ENCODE results near the gene SMARCAD1. TPM values are rescaled to one million over a fixed set of nuclear protein-coding genes. Genes with fewer than 3 reads are reported as not detected.

SMARCAD1 gene
- total RNA-seq, 1 donor from 2014 or later: 43.0 TPM

DNA sequence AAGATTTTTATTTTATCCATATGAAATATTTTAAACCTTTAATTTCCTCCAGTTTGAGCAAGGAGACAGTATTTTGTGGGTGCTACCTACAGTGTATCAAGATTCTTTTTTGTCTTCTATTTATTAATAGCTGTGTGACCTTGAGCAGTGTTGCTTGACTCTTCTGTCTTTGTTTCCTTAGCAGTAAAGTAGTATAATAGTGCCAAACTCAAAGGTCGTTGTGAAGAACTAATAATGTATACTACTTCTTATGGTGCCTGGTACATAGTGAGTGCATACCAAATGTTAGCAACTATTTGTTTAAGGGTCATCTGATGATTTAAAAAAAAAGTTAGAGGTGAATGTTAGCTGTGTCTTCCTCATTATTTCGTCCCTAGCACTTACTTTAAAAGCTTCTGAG lies 30.5 kb downstream of the SMARCAD1 start:
- TF ChIP-seq, protein P1, sequence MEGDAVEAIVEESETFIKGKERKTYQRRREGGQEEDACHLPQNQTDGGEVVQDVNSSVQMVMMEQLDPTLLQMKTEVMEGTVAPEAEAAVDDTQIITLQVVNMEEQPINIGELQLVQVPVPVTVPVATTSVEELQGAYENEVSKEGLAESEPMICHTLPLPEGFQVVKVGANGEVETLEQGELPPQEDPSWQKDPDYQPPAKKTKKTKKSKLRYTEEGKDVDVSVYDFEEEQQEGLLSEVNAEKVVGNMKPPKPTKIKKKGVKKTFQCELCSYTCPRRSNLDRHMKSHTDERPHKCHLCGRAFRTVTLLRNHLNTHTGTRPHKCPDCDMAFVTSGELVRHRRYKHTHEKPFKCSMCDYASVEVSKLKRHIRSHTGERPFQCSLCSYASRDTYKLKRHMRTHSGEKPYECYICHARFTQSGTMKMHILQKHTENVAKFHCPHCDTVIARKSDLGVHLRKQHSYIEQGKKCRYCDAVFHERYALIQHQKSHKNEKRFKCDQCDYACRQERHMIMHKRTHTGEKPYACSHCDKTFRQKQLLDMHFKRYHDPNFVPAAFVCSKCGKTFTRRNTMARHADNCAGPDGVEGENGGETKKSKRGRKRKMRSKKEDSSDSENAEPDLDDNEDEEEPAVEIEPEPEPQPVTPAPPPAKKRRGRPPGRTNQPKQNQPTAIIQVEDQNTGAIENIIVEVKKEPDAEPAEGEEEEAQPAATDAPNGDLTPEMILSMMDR (IDR thresholded peaks at IDR 0.05; ENCODE audit: unreplicated experiment): no peak
- H3K27me3 Mint-ChIP-seq (ENCODE audit: unreplicated experiment): no peaks in the 10 kb centered on the region
- no peaks in the 10 kb centered on the region for H3K9me3 Mint-ChIP-seq (ENCODE audit: unreplicated experiment)
- no peak overlapping the region for H3K27ac Mint-ChIP-seq (ENCODE audit: unreplicated experiment)
- peaks cover 11% of the 10 kb centered on the region for H3K36me3 Mint-ChIP-seq (ENCODE audit: low read depth, unreplicated experiment)
- no peak overlapping the region for H3K4me3 Mint-ChIP-seq (ENCODE audit: unreplicated experiment)
- DNase-seq (ENCODE audit: low spot score): no peak
- H3K4me1 Mint-ChIP-seq (ENCODE audit: unreplicated experiment): peaks cover 4% of the 10 kb centered on the region

GRCh38 chr4:94240384-94240783 lies 32.7 kb downstream of the SMARCAD1 start:
- no peak overlapping the region for H3K27ac Mint-ChIP-seq (ENCODE audit: unreplicated experiment)
- H3K4me1 Mint-ChIP-seq (ENCODE audit: unreplicated experiment): no peaks in the 10 kb centered on the region
- peaks cover 21% of the 10 kb centered on the region for H3K36me3 Mint-ChIP-seq (ENCODE audit: low read depth, unreplicated experiment)
- no peaks in the 10 kb centered on the region for H3K27me3 Mint-ChIP-seq (ENCODE audit: unreplicated experiment)
- H3K9me3 Mint-ChIP-seq (ENCODE audit: unreplicated experiment): no peaks in the 10 kb centered on the region
- H3K4me3 Mint-ChIP-seq (ENCODE audit: unreplicated experiment): no peak overlapping the region
- no peak for DNase-seq (ENCODE audit: low spot score)
- TF ChIP-seq, protein P1 (IDR thresholded peaks at IDR 0.05; ENCODE audit: unreplicated experiment): no peak

DNA sequence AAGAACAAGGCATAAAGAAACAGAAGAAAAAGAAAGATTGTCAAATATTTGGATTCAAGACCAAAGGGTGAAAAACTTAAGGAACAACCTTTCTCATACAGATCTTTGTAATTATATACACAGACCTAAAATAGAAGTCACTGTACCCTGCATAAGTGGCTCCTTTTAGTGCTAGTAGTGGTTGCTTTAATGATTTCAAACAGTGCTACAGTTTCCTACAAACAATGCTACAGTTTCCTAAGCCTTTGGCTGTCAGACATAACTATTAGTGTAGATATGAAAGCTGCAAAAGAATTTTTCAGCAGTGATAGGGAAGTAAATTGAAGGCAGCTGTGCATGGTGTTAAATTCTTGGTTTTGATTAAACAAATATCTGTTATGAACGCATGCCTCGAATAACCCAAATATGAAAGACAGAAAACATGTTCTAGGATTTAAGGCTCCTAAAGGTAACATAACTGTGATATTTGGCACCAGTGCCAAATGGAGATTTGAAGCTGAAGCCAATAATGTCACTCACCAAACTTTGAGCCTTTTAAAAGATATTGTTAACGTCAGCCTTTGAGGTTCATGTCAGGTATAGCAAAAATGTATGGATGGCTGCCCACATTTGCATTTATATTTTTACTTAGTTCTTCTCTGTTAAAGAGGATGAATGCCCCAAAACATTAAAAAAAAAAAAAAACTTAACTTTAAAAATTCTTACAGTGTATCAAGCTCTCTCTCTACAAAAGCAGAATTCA lies 36.6 kb downstream of the SMARCAD1 start:
- TF ChIP-seq, protein P1 (IDR thresholded peaks at IDR 0.05; ENCODE audit: unreplicated experiment): no peak
- peaks cover 27% of the 10 kb centered on the region for H3K36me3 Mint-ChIP-seq (ENCODE audit: low read depth, unreplicated experiment)

DNA sequence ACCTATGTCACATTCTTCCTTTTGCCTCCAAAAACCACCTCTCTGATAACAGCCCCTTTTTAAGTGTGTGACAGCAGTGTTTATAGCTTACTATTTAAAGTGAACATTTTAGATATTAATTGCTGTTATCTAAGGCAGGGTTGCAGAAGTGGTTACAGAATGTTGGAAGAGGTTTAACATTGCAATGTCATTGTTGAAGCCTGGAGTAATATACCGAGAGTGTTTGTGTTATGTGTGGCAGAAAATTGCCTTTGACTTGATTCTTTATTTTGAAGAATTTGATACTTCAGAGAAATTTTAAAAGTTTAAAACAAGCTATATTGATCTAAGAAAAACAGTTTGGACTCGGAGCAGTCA lies 37.1 kb downstream of the SMARCAD1 start:
- DNase-seq (ENCODE audit: low spot score): no peak
- H3K4me1 Mint-ChIP-seq (ENCODE audit: unreplicated experiment): no peaks in the 10 kb centered on the region
- no peaks in the 10 kb centered on the region for H3K9me3 Mint-ChIP-seq (ENCODE audit: unreplicated experiment)
- H3K27ac Mint-ChIP-seq (ENCODE audit: unreplicated experiment): no peak overlapping the region
- TF ChIP-seq, protein P1 (IDR thresholded peaks at IDR 0.05; ENCODE audit: unreplicated experiment): no peak
- peaks cover 27% of the 10 kb centered on the region for H3K36me3 Mint-ChIP-seq (ENCODE audit: low read depth, unreplicated experiment)
- H3K27me3 Mint-ChIP-seq (ENCODE audit: unreplicated experiment): no peaks in the 10 kb centered on the region
- no peak overlapping the region for H3K4me3 Mint-ChIP-seq (ENCODE audit: unreplicated experiment)

More for the DNA sequence above, 36.6 kb downstream of the SMARCAD1 start:
- Mint-ChIP-seq H3K9me3 (ENCODE audit: unreplicated experiment) (no peaks in the 10 kb centered on the region), H3K4me1 (ENCODE audit: unreplicated experiment) (no peaks in the 10 kb centered on the region), H3K4me3 (ENCODE audit: unreplicated experiment) (no peak overlapping the region), H3K27ac (ENCODE audit: unreplicated experiment) (no peak overlapping the region), H3K27me3 (ENCODE audit: unreplicated experiment) (no peaks in the 10 kb centered on the region)
- DNase-seq (ENCODE audit: low spot score): no peak

DNA sequence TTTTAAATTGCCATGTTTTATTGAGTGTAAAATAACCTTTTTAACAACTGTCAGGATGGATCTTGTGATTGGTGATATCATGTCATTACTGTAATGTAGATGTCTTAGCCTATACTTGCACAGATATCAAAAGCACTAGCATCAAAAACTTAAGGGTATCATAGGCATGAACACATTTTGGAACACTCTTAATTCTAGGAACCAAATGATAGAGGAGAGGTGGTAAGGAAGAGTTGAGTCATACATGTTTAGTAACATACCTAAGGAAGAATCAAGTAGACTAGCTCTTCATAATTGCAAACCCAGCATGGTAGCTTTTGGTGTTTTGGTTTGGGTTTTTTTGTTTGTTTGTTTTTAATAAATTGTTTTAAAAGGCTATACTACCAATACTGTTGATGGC lies 43.4 kb downstream of the SMARCAD1 start:
- no peaks in the 10 kb centered on the region for H3K27me3 Mint-ChIP-seq (ENCODE audit: unreplicated experiment)
- no peaks in the 10 kb centered on the region for H3K4me1 Mint-ChIP-seq (ENCODE audit: unreplicated experiment)
- no peak overlapping the region for H3K4me3 Mint-ChIP-seq (ENCODE audit: unreplicated experiment)
- DNase-seq (ENCODE audit: low spot score): no peak
- TF ChIP-seq, protein P1 (IDR thresholded peaks at IDR 0.05; ENCODE audit: unreplicated experiment): no peak
- no peaks in the 10 kb centered on the region for H3K9me3 Mint-ChIP-seq (ENCODE audit: unreplicated experiment)
- H3K36me3 Mint-ChIP-seq (ENCODE audit: low read depth, unreplicated experiment): peaks cover 10% of the 10 kb centered on the region
- no peak overlapping the region for H3K27ac Mint-ChIP-seq (ENCODE audit: unreplicated experiment)

Measured in endothelial cell (in vitro differentiated cells).